Measurements from ENCODE around the gene P3H1. TPM values are rescaled to one million over a fixed set of nuclear protein-coding genes. Genes with fewer than 3 reads are reported as not detected.
"Not testable (repeated sequence)": the region's sequence is repeated elsewhere in the genome, so short reads cannot be mapped to it uniquely, and the experiment has no call there.

P3H1 gene
- total RNA-seq, 2 donors from 2014 or later = 42.9 to 47.6 TPM

DNA sequence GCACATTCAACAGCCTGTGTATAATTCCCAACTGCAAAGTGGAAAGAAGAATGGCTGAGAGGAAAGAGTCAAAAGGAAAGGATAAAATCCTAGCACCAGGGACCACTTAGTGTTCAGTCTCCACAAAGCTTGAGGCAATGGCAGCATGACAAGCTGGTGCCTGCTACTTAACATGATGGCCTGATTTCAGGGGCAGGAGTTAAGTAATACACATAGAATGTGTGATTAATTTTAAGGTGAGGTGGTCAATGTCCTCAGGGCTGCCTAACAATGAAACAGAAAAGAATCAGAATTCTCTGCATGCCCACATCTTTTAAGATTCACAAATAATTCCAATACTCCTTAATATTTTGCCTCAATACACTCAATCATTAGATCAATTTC, 8.9 kb downstream of the P3H1 start:
- Histone ChIP-seq H3K4me1 (ENCODE audit: control insufficient read depth in 1 of 2, low read depth in 2 of 2) (no peaks in the 10 kb centered on the region), H3K27ac (no peak overlapping the region), H3K9me3 (no peaks in the 10 kb centered on the region), H3K27me3 (replicated peaks; ENCODE audit: insufficient read depth) (no peaks in the 10 kb centered on the region), H3K36me3 (peaks cover 49% of the 10 kb centered on the region), H3K4me3 (no peak overlapping the region)
- ATAC-seq (ENCODE audit: insufficient number of reproducible peaks, low FRiP score, low read depth) = no peak
- TF ChIP-seq, protein P1, sequence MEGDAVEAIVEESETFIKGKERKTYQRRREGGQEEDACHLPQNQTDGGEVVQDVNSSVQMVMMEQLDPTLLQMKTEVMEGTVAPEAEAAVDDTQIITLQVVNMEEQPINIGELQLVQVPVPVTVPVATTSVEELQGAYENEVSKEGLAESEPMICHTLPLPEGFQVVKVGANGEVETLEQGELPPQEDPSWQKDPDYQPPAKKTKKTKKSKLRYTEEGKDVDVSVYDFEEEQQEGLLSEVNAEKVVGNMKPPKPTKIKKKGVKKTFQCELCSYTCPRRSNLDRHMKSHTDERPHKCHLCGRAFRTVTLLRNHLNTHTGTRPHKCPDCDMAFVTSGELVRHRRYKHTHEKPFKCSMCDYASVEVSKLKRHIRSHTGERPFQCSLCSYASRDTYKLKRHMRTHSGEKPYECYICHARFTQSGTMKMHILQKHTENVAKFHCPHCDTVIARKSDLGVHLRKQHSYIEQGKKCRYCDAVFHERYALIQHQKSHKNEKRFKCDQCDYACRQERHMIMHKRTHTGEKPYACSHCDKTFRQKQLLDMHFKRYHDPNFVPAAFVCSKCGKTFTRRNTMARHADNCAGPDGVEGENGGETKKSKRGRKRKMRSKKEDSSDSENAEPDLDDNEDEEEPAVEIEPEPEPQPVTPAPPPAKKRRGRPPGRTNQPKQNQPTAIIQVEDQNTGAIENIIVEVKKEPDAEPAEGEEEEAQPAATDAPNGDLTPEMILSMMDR (IDR thresholded peaks at IDR 0.05) = no peak
- no peak for DNase-seq (ENCODE audit: low spot score)

DNA sequence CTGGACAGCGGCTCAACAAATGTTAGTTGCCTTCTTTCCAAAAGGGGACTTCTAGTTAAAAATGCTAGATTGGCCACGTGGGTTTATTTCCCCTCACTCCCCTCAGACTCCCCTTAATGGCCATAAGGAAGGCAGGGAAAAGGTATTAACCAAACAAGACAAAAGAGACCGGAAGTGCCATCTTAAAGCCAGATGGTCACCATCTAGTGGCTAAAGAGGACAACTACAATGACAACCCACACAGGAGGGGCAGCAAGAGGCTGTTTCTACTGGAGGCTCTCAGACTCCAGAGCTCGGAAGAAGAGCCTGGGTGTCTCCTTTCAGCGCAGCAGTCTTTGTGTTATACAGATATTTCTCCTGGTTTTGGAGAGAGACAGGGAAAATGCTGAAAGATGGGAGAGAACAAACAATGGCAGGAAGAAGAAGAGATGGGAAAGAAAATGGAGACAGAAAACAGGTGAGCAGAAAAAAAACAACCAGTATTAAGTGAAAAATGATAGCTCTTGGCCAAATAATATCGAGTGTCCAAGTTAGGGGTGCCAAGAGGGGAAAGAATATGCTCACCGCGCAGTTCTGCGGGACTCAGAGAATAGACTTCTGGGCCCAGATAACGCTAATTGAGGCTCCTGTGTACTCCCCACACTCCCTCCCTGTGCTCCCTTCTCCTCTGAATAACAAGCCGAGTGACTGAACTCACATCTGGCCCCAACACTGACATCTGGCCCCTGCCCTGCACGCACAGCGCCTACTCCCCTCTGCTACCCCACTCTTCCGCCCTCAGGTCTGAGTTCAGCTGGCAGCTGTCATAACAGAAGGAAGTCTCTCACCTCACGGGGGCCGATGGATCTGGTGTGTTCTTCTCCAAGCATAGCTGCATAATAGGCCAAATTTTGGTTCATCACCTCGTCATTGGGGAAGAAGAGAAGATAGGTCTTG, 9.6 kb downstream of the P3H1 start:
- no peaks in the 10 kb centered on the region for H3K27me3 ChIP-seq (replicated peaks; ENCODE audit: insufficient read depth)
- H3K36me3 ChIP-seq = peaks cover 56% of the 10 kb centered on the region
- DNase-seq (ENCODE audit: low spot score) = no peak
- no peak overlapping the region for H3K27ac ChIP-seq
- no peak for ATAC-seq (ENCODE audit: insufficient number of reproducible peaks, low FRiP score, low read depth)
- H3K9me3 ChIP-seq = no peaks in the 10 kb centered on the region
- no peaks in the 10 kb centered on the region for H3K4me1 ChIP-seq (ENCODE audit: control insufficient read depth in 1 of 2, low read depth in 2 of 2)
- no peak overlapping the region for H3K4me3 ChIP-seq
- TF ChIP-seq, protein P1 (IDR thresholded peaks at IDR 0.05) = peak; percentile 62

DNA sequence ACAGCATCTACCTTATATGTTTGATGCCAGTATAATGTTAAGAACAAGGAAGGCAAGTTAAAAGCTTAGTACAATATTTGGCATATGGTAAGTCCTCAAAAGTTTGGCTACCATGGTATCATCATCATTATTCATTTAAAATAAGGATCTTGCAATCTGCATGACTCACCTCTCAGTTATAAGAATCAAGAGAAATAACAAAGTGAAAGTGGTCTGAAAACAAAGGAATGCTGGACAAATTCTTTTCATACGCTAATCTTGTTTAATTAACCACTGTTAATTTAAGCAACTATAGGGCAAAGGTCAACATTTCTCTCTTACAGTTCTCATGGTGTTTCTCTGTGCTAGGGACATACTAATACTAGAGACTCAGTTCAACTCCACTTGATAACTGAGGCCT, 13.8 kb downstream of the P3H1 start:
- H3K36me3 ChIP-seq = peaks cover 72% of the 10 kb centered on the region
- ATAC-seq (ENCODE audit: insufficient number of reproducible peaks, low FRiP score, low read depth) (no peak), DNase-seq (ENCODE audit: low spot score) (no peak)
- H3K4me3 ChIP-seq = no peak overlapping the region
- TF ChIP-seq, protein P1 (IDR thresholded peaks at IDR 0.05) = no peak
- no peaks in the 10 kb centered on the region for H3K9me3 ChIP-seq
- no peaks in the 10 kb centered on the region for H3K4me1 ChIP-seq (ENCODE audit: control insufficient read depth in 1 of 2, low read depth in 2 of 2)
- no peak overlapping the region for H3K27ac ChIP-seq
- no peaks in the 10 kb centered on the region for H3K27me3 ChIP-seq (replicated peaks; ENCODE audit: insufficient read depth)

DNA sequence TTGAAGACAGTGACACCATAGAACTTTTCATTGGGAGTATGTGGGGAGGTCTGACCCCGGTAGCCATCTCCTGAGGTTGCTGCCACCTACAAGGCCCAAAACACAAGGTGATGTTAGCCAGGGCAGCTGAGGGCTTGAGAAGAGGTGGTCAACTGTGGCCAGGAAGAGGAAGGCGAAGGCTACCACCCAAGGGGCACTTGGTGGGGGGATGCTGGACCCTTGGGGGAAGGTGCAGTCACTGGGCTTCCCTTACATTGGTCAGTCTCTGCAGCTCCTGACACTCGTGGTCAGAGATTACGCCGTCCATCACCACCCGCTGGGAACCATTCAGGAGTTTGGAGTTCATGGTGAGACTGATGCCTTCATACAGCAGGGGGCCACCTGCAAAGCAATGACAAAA, 14.5 kb downstream of the P3H1 start:
- Histone ChIP-seq H3K27ac (no peak overlapping the region), H3K4me3 (no peak overlapping the region), H3K4me1 (ENCODE audit: control insufficient read depth in 1 of 2, low read depth in 2 of 2) (no peaks in the 10 kb centered on the region), H3K27me3 (replicated peaks; ENCODE audit: insufficient read depth) (no peaks in the 10 kb centered on the region), H3K36me3 (peaks cover 73% of the 10 kb centered on the region), H3K9me3 (no peaks in the 10 kb centered on the region)
- TF ChIP-seq, protein P1 (IDR thresholded peaks at IDR 0.05) = no peak
- DNase-seq (ENCODE audit: low spot score) (no peak), ATAC-seq (ENCODE audit: insufficient number of reproducible peaks, low FRiP score, low read depth) (no peak)

DNA sequence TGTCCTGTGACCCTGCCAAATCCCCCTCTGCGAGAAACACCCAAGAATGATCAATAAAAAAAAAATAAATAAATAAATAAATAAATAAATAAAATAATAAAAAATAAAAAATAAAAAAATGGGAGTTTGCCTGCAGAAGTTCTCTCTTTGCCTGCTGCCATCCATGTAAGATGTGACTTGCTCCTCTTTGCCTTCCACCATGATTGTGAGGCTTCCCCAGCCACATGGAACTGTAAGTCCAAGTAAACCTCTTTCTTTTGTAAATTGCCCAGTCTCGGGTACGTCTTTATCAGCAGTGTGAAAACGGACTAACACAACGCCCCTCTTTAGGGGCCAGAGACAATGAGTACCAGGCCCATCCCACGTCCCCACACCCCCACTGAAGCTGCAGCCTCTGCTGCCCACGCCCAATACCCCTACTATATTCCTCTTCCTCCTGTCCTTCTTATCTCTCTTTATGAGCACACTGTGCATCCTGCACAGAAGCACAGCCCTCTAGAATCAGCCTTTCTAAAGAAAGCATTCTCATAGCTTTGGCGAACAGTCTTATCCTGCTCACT, 15.2 kb downstream of the P3H1 start:
- DNase-seq (ENCODE audit: low spot score); H3K9me3 ChIP-seq; H3K4me1 ChIP-seq (ENCODE audit: control insufficient read depth in 1 of 2, low read depth in 2 of 2); H3K27me3 ChIP-seq (replicated peaks; ENCODE audit: insufficient read depth); H3K27ac ChIP-seq; H3K4me3 ChIP-seq; ATAC-seq (ENCODE audit: insufficient number of reproducible peaks, low FRiP score, low read depth): not testable (repeated sequence)
- H3K36me3 ChIP-seq = peaks cover 78% of the 10 kb centered on the region

Measured in thoracic aorta (tissue), 2 donors.